OCI-LY3 (cell line): ENCODE data around the gene LRRC8D.

Experiments
- H2AFZ ChIP-seq: fragments of 200-600, 300-600 bp; shearing (Covaris generic); 2 replicates; pipeline ENCODE4 v1.6.0; 2014; ENCODE audit warnings: antibody characterized with exemption, low read depth, low read length
- H3K27ac ChIP-seq: fragments of 200-600, 300-600 bp; sonication (generic); 2 replicates; pipeline ENCODE4 v1.5.1; 2014; ENCODE audit warnings: mild to moderate bottlenecking, low read length, moderate library complexity, mixed read lengths
- H3K27me3 ChIP-seq: fragments of 200-600, 300-600 bp; sonication (generic); 2 replicates; pipeline ENCODE4 v1.6.1; 2014; ENCODE audit warnings: low read depth, low read length, mixed read lengths
- H3K36me3 ChIP-seq: fragments of 200-600, 300-600 bp; sonication (generic); replicated peaks from 2 replicates; pipeline ENCODE3; 2014; ENCODE audit warnings: low read depth, low read length, mixed read lengths
- H3K4me1 ChIP-seq: fragments of 300-600, 200-600 bp; sonication (generic); 2 replicates; pipeline ENCODE4 v1.6.1; 2014; ENCODE audit warnings: low read length, mixed read lengths
- H3K4me2 ChIP-seq: fragments of 200-600, 300-600 bp; sonication (generic); 2 replicates; pipeline ENCODE4 v1.6.1; 2014; ENCODE audit warnings: low read length, mixed read lengths
- H3K4me3 ChIP-seq: fragments of 300-600, 200-600 bp; sonication (generic); 2 replicates; pipeline ENCODE4 v1.5.1; 2014; ENCODE audit warnings: antibody characterized with exemption, mild to moderate bottlenecking, low read length, moderate library complexity
- H3K79me2 ChIP-seq: fragments of 300-600, 200-600 bp; shearing (Covaris generic); 2 replicates; pipeline ENCODE4 v1.6.1; 2014; ENCODE audit warnings: mild to moderate bottlenecking, low read length, mixed read lengths
- H3K9ac ChIP-seq: fragments of 300-600, 200-600 bp; shearing (Covaris generic); 2 replicates; pipeline ENCODE4 v1.6.0; 2014; ENCODE audit warnings: mild to moderate bottlenecking, low read length, moderate library complexity
- H3K9me3 ChIP-seq: fragments of 200-600, 300-600 bp; shearing (Covaris generic); 2 replicates; pipeline ENCODE4 v1.6.1; 2014; ENCODE audit warnings: low read length, mixed read lengths; ENCODE audit not compliant: insufficient read depth
- H4K20me1 ChIP-seq: fragments of 200-600, 300-600 bp; sonication (generic); 2 replicates; pipeline ENCODE4 v1.6.1; 2016; ENCODE audit warnings: low read length, mixed read lengths; ENCODE audit not compliant: insufficient read depth
- CTCF ChIP-seq: fragments of 200-600, 300-600 bp; sonication (generic); IDR thresholded peaks from 2 replicates; pipeline ENCODE4 v1.5.1; 2014; ENCODE audit warnings: antibody characterized with exemption, low read length, low read depth
- EZH2phosphoT487 ChIP-seq: fragments of 200-600 bp; shearing (Covaris generic); IDR thresholded peaks from 2 replicates; pipeline ENCODE4 v1.6.1; 2018; ENCODE audit warnings: antibody characterized with exemption, mixed run types, low read depth

The LRRC8D gene

DNA sequence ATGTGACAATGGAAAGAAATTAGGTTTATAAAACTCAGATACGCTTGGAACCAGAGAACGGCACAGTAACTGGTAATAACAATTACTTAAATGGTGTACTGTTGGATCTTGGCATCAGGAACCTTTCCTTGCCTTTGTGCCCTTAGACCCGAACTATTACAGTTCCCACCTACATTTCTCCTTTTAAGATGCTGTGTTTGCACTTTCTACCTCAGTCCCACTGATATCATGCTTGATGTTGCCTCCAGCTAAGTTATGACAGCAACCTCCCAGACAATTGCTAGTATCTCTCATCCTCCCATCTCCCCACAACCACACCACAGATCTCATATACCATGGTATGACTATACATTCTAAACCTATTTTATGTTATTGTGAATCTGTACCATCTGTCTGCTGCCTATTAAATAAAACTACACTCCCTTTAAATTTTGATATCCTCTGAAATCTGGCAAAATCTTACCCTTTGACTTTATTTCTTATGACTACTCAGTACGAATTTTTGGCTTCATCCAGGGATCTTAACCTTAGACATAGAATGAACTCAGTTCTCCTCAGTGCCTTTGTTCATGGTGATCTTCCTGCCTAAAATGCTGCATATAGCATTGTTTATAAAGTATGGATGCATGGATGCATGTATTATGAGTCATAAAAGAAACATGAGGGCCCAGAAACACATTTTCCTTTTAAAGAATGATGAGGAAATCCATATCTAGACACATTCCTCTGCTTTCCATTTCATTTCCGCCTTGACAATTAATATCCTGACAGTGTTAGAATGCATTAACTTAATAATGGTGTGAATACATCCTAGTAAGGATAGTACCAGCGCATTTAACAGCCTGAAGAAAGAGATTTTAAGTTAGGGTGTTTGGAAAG, 64.1 kb downstream of the LRRC8D start:
- no peak for TF ChIP-seq CTCF
- TF ChIP-seq EZH2phosphoT487, result no peak
- Histone ChIP-seq H3K4me1 (peaks cover 15% of the 10 kb centered on the region), H3K27me3 (no peaks in the 10 kb centered on the region), H3K79me2 (peaks cover 6% of the 10 kb centered on the region), H3K36me3 (no peaks in the 10 kb centered on the region), H3K4me2 (no peak overlapping the region), H3K4me3 (no peak overlapping the region), H3K9ac (no peak overlapping the region), H4K20me1 (peaks cover 10% of the 10 kb centered on the region; the same call in 1 of the 2 replicates), H2AFZ (no peak overlapping the region), H3K9me3 (no peaks in the 10 kb centered on the region), H3K27ac (no peak overlapping the region)

- Histone ChIP-seq H2AFZ (no peak overlapping the region), H3K4me2 (no peak overlapping the region), H4K20me1 (no peaks in the 10 kb centered on the region), H3K4me1 (no peaks in the 10 kb centered on the region), H3K27ac (no peak overlapping the region), H3K9ac (no peak overlapping the region), H3K36me3 (no peaks in the 10 kb centered on the region), H3K79me2 (no peaks in the 10 kb centered on the region; the same call in 1 of the 2 replicates), H3K4me3 (no peak overlapping the region), H3K27me3 (no peaks in the 10 kb centered on the region), H3K9me3 (no peaks in the 10 kb centered on the region)
- no peak for TF ChIP-seq EZH2phosphoT487
- TF ChIP-seq CTCF, result no peak
Observed at GRCh38 chr1:89887270-89887669, 66.4 kb downstream of the LRRC8D start.

- H3K9ac ChIP-seq, result no peak overlapping the region
- no peak overlapping the region for H3K27ac ChIP-seq
- H3K36me3 ChIP-seq, result no peaks in the 10 kb centered on the region
- TF ChIP-seq CTCF, result no peak
- no peak for TF ChIP-seq EZH2phosphoT487
- H3K79me2 ChIP-seq, result no peaks in the 10 kb centered on the region
- H4K20me1 ChIP-seq, result no peaks in the 10 kb centered on the region
- no peaks in the 10 kb centered on the region for H3K9me3 ChIP-seq
- H3K4me3 ChIP-seq, result no peak overlapping the region
- no peaks in the 10 kb centered on the region for H3K27me3 ChIP-seq
- H3K4me1 ChIP-seq, result no peaks in the 10 kb centered on the region
- no peak overlapping the region for H3K4me2 ChIP-seq
- H2AFZ ChIP-seq, result no peak overlapping the region
Observed at GRCh38 chr1:89887713-89888112, 66.9 kb downstream of the LRRC8D start.

DNA sequence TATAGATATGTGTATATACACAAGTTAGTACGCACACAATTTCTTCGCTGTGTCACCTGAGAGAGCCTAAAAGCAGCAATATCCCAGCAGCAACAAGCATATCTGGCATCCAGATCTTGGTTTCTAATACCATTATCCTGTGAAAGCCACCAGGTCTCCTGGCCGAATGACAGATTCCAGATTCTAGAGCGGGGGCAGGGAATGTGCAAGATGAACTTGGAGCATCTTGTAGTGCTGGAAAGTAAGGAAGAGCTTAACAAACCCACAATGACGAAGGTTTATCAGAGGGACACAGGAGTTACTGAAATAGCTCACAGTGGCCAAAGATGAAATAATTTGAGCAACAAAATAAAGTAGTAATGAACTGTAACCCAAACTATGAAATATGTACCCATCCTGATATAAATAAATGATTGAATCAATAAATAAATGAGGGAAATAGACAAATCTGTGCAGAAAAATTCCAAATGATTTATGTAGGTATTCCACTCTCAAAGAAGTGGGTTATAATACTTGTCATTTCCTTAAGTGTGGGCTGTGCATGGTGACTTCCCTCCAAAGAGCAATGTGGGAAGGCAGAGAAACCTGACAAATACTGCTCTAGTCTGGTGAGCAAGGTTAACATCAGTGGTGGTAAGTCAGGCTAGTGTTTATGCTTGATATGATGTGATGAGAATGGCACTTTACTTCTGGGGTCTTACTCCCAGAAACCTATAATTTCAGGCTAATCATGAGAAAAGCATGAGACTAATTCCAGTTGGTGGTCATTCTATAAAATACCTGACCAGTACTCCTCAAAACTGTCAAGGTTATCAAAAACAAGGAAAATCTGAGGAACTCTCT, 67.9 kb downstream of the LRRC8D start:
- Histone ChIP-seq H3K27ac (no peak overlapping the region), H4K20me1 (no peaks in the 10 kb centered on the region), H3K9ac (no peak overlapping the region), H3K9me3 (no peaks in the 10 kb centered on the region), H3K36me3 (no peaks in the 10 kb centered on the region), H3K79me2 (no peaks in the 10 kb centered on the region), H3K4me2 (no peak overlapping the region), H3K4me1 (no peaks in the 10 kb centered on the region), H3K4me3 (no peak overlapping the region), H2AFZ (no peak overlapping the region), H3K27me3 (no peaks in the 10 kb centered on the region)
- no peak for TF ChIP-seq EZH2phosphoT487
- no peak for TF ChIP-seq CTCF
